Omental fat pad (tissue), 4 donors: ENCODE results near the gene UGT2A3. TPM values are rescaled to one million over a fixed set of nuclear protein-coding genes. Genes with fewer than 3 reads are reported as not detected.
"Not testable (repeated sequence)": the region's sequence is repeated elsewhere in the genome, so short reads cannot be mapped to it uniquely, and the experiment has no call there.

ENCODE experiments used
- ATAC-seq: fragments of 150-250 bp; one replicate; pipeline ENCODE4 v1.9.1; 2016; ENCODE audit warnings: mild to moderate bottlenecking, moderate library complexity; ENCODE audit not compliant: low FRiP score
- DNase-seq: peaks from one replicate; pipeline ENCODE4 v3.0.0-alpha.2; 2019; ENCODE audit warnings: low spot score
- CTCF ChIP-seq, 3 donors: fragments of 450-650 bp; IDR thresholded peaks; one replicate each; pipeline ENCODE4 v1.5.1; 2016 to 2017; ENCODE audit warnings: antibody characterized with exemption in 3 of 3, mild to moderate bottlenecking in 3 of 3, moderate library complexity in 2 of 3
- total RNA-seq, 4 donors: library from RNA; depleted of rRNA; stranded (reverse); fragments of >200 nt; gene quantifications; one replicate each; pipeline ENCODE4 v1.1.0, GENCODE V29; 2016

The UGT2A3 gene
- total RNA-seq, 4 donors from 2014 or later: not detected

DNA sequence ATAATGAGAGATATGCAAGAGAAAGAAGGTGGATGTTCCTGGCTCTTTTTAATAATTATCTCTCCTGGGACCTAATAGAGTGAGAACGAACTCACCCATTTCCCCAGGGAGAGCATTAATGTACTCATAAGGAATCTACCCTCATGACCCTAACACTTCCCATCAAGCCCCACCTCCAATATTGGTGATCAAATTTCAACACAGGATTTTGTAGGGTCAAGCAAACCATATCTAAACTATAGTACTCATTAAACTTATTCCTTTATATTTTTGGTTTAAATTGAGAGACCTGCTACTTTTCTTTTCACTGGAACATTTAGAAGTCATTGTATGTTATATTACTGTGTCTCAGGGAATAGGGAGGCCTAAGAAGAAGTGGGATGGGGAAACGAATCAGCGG, 2.6 kb downstream of the UGT2A3 start:
- ATAC-seq (no peak), DNase-seq (no peak)
- no peak for TF ChIP-seq CTCF (IDR thresholded peaks at IDR 0.05)

DNA sequence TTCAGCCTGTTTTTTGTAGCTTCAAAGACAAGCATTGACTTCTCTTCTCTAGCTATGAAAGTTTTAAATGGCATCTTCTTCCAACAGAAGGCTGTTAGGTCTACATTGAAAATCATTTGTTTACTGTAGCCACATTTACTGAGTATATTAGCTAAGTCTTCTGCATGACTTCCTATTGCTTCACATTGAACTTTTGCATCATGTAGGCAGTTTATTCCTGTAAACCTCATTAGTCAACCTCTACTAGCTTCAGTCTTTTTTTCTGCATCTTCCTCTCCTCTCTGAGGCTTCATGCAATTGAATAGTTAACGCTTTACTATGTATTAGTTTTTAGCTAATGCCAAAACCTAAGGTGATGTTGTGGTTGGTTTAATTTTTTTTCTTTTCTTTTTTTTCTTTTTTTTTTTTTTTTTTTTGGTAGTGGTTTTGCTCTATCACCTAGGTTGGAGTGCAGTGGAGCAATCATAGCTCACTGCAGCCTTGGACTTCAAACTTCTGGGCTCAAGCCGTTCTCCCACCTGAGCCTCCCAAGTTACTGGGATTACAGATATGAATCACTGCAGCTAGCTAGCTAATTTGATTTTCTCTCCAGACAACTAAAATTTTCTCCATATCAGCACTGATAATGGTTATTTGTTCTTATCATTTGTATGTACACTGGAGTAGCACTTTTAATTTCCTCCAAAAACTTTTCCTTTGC, 3.4 kb downstream of the UGT2A3 start:
- ATAC-seq (no peak), DNase-seq (no peak)
- no peak for TF ChIP-seq CTCF (IDR thresholded peaks at IDR 0.05)

- ATAC-seq: no peak
- TF ChIP-seq CTCF (IDR thresholded peaks at IDR 0.05): no peak
Measured at GRCh38 chr4:68929076-68929737, 22.4 kb downstream of the UGT2A3 start.

GRCh38 chr4:68927165-68927564, 24.4 kb downstream of the UGT2A3 start:
- DNase-seq (no peak), ATAC-seq (no peak)
- TF ChIP-seq CTCF (IDR thresholded peaks at IDR 0.05): no peak

More at GRCh38 chr4:68929076-68929737, 22.4 kb downstream of the UGT2A3 start:
- no peak for DNase-seq

- not testable (repeated sequence) for ATAC-seq, DNase-seq
Measured at GRCh38 chr4:68922202-68922601, 29.4 kb downstream of the UGT2A3 start.

- no peak for TF ChIP-seq CTCF (IDR thresholded peaks at IDR 0.05)
- no peak for ATAC-seq
- DNase-seq: no peak
Measured at GRCh38 chr4:68921051-68921450, 30.6 kb downstream of the UGT2A3 start.

DNA sequence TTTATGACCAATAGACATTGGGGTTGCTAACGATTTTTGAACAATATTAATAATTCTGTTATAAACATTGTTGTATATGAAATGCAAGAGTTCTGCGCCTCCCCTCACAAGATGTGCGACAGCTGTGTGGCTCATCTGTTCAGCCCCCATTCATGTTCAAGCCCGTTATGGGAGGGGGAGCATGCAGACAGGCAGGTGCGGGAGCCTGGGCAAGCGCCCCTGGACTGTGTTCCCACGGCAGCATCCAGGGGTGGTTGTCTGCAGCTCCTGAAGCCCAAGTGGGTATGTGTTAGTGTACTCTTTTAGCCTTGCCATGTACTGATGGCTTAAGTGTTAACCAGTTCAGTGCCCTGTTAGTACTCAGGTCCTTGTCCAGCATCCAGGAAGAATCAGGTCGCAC, 34.6 kb downstream of the UGT2A3 start:
- no peak for TF ChIP-seq CTCF (IDR thresholded peaks at IDR 0.05)
- DNase-seq: no peak
- ATAC-seq: no peak
